ENCODE measurements around the gene B3GNT5.

GRCh38 chr3:183226333-183226890, 26.6 kb upstream of the B3GNT5 start:
- TF ChIP-seq, protein P1, sequence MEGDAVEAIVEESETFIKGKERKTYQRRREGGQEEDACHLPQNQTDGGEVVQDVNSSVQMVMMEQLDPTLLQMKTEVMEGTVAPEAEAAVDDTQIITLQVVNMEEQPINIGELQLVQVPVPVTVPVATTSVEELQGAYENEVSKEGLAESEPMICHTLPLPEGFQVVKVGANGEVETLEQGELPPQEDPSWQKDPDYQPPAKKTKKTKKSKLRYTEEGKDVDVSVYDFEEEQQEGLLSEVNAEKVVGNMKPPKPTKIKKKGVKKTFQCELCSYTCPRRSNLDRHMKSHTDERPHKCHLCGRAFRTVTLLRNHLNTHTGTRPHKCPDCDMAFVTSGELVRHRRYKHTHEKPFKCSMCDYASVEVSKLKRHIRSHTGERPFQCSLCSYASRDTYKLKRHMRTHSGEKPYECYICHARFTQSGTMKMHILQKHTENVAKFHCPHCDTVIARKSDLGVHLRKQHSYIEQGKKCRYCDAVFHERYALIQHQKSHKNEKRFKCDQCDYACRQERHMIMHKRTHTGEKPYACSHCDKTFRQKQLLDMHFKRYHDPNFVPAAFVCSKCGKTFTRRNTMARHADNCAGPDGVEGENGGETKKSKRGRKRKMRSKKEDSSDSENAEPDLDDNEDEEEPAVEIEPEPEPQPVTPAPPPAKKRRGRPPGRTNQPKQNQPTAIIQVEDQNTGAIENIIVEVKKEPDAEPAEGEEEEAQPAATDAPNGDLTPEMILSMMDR (IDR thresholded peaks at IDR 0.05) = no peak
- TF ChIP-seq POLR2A (IDR thresholded peaks at IDR 0.05) = no peak

Data from body of pancreas (tissue), 4 donors.